GM23338 (cell line): Measurements from ENCODE around the gene TFAP2B.

Experiments used
- CREB1 ChIP-seq: fragments of 250-450 bp; sonication (Bioruptor Pico); IDR thresholded peaks from 2 replicates; pipeline ENCODE4 v1.5.0; 2020; ENCODE audit warnings: low read depth, mild to moderate bottlenecking, moderate library complexity
- CTCF ChIP-seq, 2 experiments: fragments of 200-600 bp in 1 of 2; sonication (generic) in 1 of 2; conservative IDR thresholded peaks; 2 replicates each; pipeline versions ENCODE4 v1.5.1 to v1.6.1; 2016 to 2017; ENCODE audit warnings: antibody characterized with exemption in 2 of 2, low read depth in 2 of 2, mild to moderate bottlenecking in 2 of 2, moderate library complexity in 1 of 2
- EZH2 ChIP-seq: fragments of 200-600 bp; sonication (generic); IDR thresholded peaks from one replicate; pipeline ENCODE4 v1.8.0; 2017; ENCODE audit warnings: antibody characterized with exemption, mild to moderate bottlenecking, low read depth; ENCODE audit not compliant: unreplicated experiment
- EZH2phosphoT487 ChIP-seq: fragments of 200-600 bp; sonication (generic); IDR thresholded peaks from one replicate; pipeline ENCODE4 v1.8.1; 2018; ENCODE audit warnings: antibody characterized with exemption; ENCODE audit not compliant: unreplicated experiment
- NANOG ChIP-seq: IDR thresholded peaks from 2 replicates; pipeline ENCODE4 v1.6.1; 2016; ENCODE audit warnings: antibody characterized with exemption, borderline replicate concordance
- POLR2AphosphoS5 ChIP-seq: IDR thresholded peaks from 2 replicates; pipeline ENCODE4 v1.6.1; 2016; ENCODE audit warnings: antibody characterized with exemption, low read depth
- REST ChIP-seq: IDR thresholded peaks from one replicate; pipeline ENCODE4 v1.6.1; 2018; ENCODE audit warnings: antibody characterized with exemption; ENCODE audit not compliant: unreplicated experiment
- STAT1 ChIP-seq: IDR thresholded peaks from one replicate; pipeline ENCODE4 v1.6.1; 2016; ENCODE audit warnings: antibody characterized with exemption; ENCODE audit not compliant: unreplicated experiment
- ZNF114 ChIP-seq: fragments of 250-450 bp; sonication (Bioruptor Pico); IDR thresholded peaks from 2 replicates; pipeline ENCODE4 v1.5.0; 2020; ENCODE audit warnings: mild to moderate bottlenecking, moderate library complexity
- ZNF331 ChIP-seq: fragments of 250-450 bp; sonication (Bioruptor Pico); IDR thresholded peaks from 2 replicates; pipeline ENCODE4 v1.5.0; 2020; ENCODE audit warnings: low read depth, mild to moderate bottlenecking, moderate library complexity

- TF ChIP-seq CTCF (conservative IDR thresholded peaks at IDR 0.05; ENCODE audit: low read depth in 2 of 2) (no peak), REST (no peak), POLR2AphosphoS5 (no peak), EZH2phosphoT487 (no peak), EZH2 (peak; percentile 29), ZNF331 (CRISPR knock-in tag) (no peak), CREB1 (CRISPR knock-in tag) (no peak), STAT1 (no peak), ZNF114 (CRISPR knock-in tag) (no peak), NANOG (no peak)
Measured at GRCh38 chr6:50831186-50831585, 12.5 kb downstream of the TFAP2B start.
